OCI-LY3 (cell line): Measurements from ENCODE around the gene SEC62.

Experiments used
- H2AFZ ChIP-seq: fragments of 200-600, 300-600 bp; shearing (Covaris generic); 2 replicates; pipeline ENCODE4 v1.6.0; 2014; ENCODE audit warnings: antibody characterized with exemption, low read depth, low read length
- H3K27ac ChIP-seq: fragments of 200-600, 300-600 bp; sonication (generic); 2 replicates; pipeline ENCODE4 v1.5.1; 2014; ENCODE audit warnings: mild to moderate bottlenecking, low read length, moderate library complexity, mixed read lengths
- H3K27me3 ChIP-seq: fragments of 200-600, 300-600 bp; sonication (generic); 2 replicates; pipeline ENCODE4 v1.6.1; 2014; ENCODE audit warnings: low read depth, low read length, mixed read lengths
- H3K36me3 ChIP-seq: fragments of 200-600, 300-600 bp; sonication (generic); replicated peaks from 2 replicates; pipeline ENCODE3; 2014; ENCODE audit warnings: low read depth, low read length, mixed read lengths
- H3K4me1 ChIP-seq: fragments of 300-600, 200-600 bp; sonication (generic); 2 replicates; pipeline ENCODE4 v1.6.1; 2014; ENCODE audit warnings: low read length, mixed read lengths
- H3K4me2 ChIP-seq: fragments of 200-600, 300-600 bp; sonication (generic); 2 replicates; pipeline ENCODE4 v1.6.1; 2014; ENCODE audit warnings: low read length, mixed read lengths
- H3K4me3 ChIP-seq: fragments of 300-600, 200-600 bp; sonication (generic); 2 replicates; pipeline ENCODE4 v1.5.1; 2014; ENCODE audit warnings: antibody characterized with exemption, mild to moderate bottlenecking, low read length, moderate library complexity
- H3K79me2 ChIP-seq: fragments of 300-600, 200-600 bp; shearing (Covaris generic); 2 replicates; pipeline ENCODE4 v1.6.1; 2014; ENCODE audit warnings: mild to moderate bottlenecking, low read length, mixed read lengths
- H3K9ac ChIP-seq: fragments of 300-600, 200-600 bp; shearing (Covaris generic); 2 replicates; pipeline ENCODE4 v1.6.0; 2014; ENCODE audit warnings: mild to moderate bottlenecking, low read length, moderate library complexity
- H3K9me3 ChIP-seq: fragments of 200-600, 300-600 bp; shearing (Covaris generic); 2 replicates; pipeline ENCODE4 v1.6.1; 2014; ENCODE audit warnings: low read length, mixed read lengths; ENCODE audit not compliant: insufficient read depth
- H4K20me1 ChIP-seq: fragments of 200-600, 300-600 bp; sonication (generic); 2 replicates; pipeline ENCODE4 v1.6.1; 2016; ENCODE audit warnings: low read length, mixed read lengths; ENCODE audit not compliant: insufficient read depth
- CTCF ChIP-seq: fragments of 200-600, 300-600 bp; sonication (generic); IDR thresholded peaks from 2 replicates; pipeline ENCODE4 v1.5.1; 2014; ENCODE audit warnings: antibody characterized with exemption, low read length, low read depth
- EZH2phosphoT487 ChIP-seq: fragments of 200-600 bp; shearing (Covaris generic); IDR thresholded peaks from 2 replicates; pipeline ENCODE4 v1.6.1; 2018; ENCODE audit warnings: antibody characterized with exemption, mixed run types, low read depth

The SEC62 gene

GRCh38 chr3:169999433-169999832 lies 32.8 kb downstream of the SEC62 start:
- Histone ChIP-seq H3K27me3 (peaks cover 5% of the 10 kb centered on the region; the same call in 1 of the 2 replicates), H3K27ac (peak overlapping the region; percentile 50), H3K4me2 (peak overlapping the region; percentile 58), H4K20me1 (peaks cover 6% of the 10 kb centered on the region; the same call in 1 of the 2 replicates), H3K79me2 (no peaks in the 10 kb centered on the region), H3K9me3 (no peaks in the 10 kb centered on the region), H3K4me1 (peaks cover 28% of the 10 kb centered on the region), H3K4me3 (peak overlapping the region; percentile 17; the same call in 1 of the 2 replicates), H3K36me3 (peaks cover 20% of the 10 kb centered on the region), H2AFZ (no peak overlapping the region), H3K9ac (no peak overlapping the region)
- no peak for TF ChIP-seq CTCF
- TF ChIP-seq EZH2phosphoT487: no peak

GRCh38 chr3:170000051-170000450 lies 33.4 kb downstream of the SEC62 start:
- H3K36me3 ChIP-seq: peaks cover 20% of the 10 kb centered on the region
- H3K4me3 ChIP-seq: no peak overlapping the region
- H3K79me2 ChIP-seq: no peaks in the 10 kb centered on the region
- H3K27ac ChIP-seq: no peak overlapping the region
- H3K9ac ChIP-seq: no peak overlapping the region
- peaks cover 25% of the 10 kb centered on the region for H3K4me1 ChIP-seq
- no peaks in the 10 kb centered on the region for H3K9me3 ChIP-seq
- H4K20me1 ChIP-seq: peaks cover 6% of the 10 kb centered on the region; the same call in 1 of the 2 replicates
- no peak overlapping the region for H2AFZ ChIP-seq
- H3K4me2 ChIP-seq: no peak overlapping the region
- peaks cover 5% of the 10 kb centered on the region; the same call in 1 of the 2 replicates for H3K27me3 ChIP-seq
- TF ChIP-seq EZH2phosphoT487 (no peak), CTCF (no peak)

GRCh38 chr3:170002231-170002630 lies 35.6 kb downstream of the SEC62 start:
- H3K79me2 ChIP-seq: no peaks in the 10 kb centered on the region
- H3K9ac ChIP-seq: no peak overlapping the region
- no peak overlapping the region for H3K4me3 ChIP-seq
- no peak for TF ChIP-seq EZH2phosphoT487
- no peak for TF ChIP-seq CTCF
- no peaks in the 10 kb centered on the region for H3K9me3 ChIP-seq
- no peak overlapping the region for H3K4me2 ChIP-seq
- peaks cover 9% of the 10 kb centered on the region for H3K36me3 ChIP-seq
- H3K27ac ChIP-seq: no peak overlapping the region
- peaks cover 6% of the 10 kb centered on the region; the same call in 1 of the 2 replicates for H4K20me1 ChIP-seq
- H2AFZ ChIP-seq: no peak overlapping the region
- H3K27me3 ChIP-seq: peaks cover 5% of the 10 kb centered on the region; the same call in 1 of the 2 replicates
- peaks cover 24% of the 10 kb centered on the region for H3K4me1 ChIP-seq

GRCh38 chr3:170002879-170003278 lies 36.3 kb downstream of the SEC62 start:
- no peak overlapping the region for H2AFZ ChIP-seq
- H3K27me3 ChIP-seq: peaks cover 5% of the 10 kb centered on the region; the same call in 1 of the 2 replicates
- no peaks in the 10 kb centered on the region for H3K79me2 ChIP-seq
- no peaks in the 10 kb centered on the region for H3K9me3 ChIP-seq
- H4K20me1 ChIP-seq: peaks cover 6% of the 10 kb centered on the region; the same call in 1 of the 2 replicates
- TF ChIP-seq CTCF: no peak
- TF ChIP-seq EZH2phosphoT487: no peak
- peaks cover 25% of the 10 kb centered on the region for H3K4me1 ChIP-seq
- no peak overlapping the region for H3K9ac ChIP-seq
- peaks cover 7% of the 10 kb centered on the region for H3K36me3 ChIP-seq
- no peak overlapping the region for H3K4me3 ChIP-seq
- H3K4me2 ChIP-seq: no peak overlapping the region
- no peak overlapping the region for H3K27ac ChIP-seq
